SIG-M5 treated with dmso at 0.1 percent for 504 hours (cell line): Measurements from ENCODE around the gene LCE1B.

ENCODE experiments used
- DNase-seq: peaks from one replicate; lab custom pipeline; 2025; ENCODE audit not compliant: unreplicated experiment; lab: John Stamatoyannopoulos, UW

Gene LCE1B

GRCh38 chr1:152860129-152860528 lies 48.4 kb downstream of the LCE1B start:
- DNase-seq, result no peak

GRCh38 chr1:152861374-152861773 lies 49.6 kb downstream of the LCE1B start:
- no peak for DNase-seq
